Measurements from ENCODE around the gene ANGEL1.

The ANGEL1 gene

DNA sequence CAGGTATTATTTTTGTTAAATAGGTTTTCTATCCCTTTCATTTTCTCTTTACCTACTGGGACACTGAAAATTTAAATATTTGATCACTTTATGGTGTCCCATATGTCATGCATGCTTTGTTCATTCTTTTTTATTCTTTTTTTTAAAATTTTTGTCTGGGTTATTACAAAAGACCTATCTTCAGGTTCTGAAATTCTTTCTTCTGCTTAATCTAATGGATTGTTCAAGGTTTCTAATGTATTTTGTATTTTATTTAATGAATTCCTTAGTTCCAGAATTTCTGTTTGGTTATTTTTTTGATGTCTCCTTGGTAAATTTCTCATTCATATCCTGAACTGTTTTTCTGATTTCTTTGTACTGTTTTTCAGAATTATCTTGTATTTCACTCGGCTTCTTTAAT, 71.6 kb downstream of the ANGEL1 start:
- TF ChIP-seq TCF4 (CRISPR knock-in tag; IDR thresholded peaks at IDR 0.05; ENCODE audit: borderline replicate concordance) (no peak), ZFP30 (CRISPR knock-in tag; IDR thresholded peaks at IDR 0.05) (peak; percentile 60; the same call in 1 of the 2 replicates), ZNF565 (CRISPR knock-in tag; conservative IDR thresholded peaks at IDR 0.05; ENCODE audit: low read depth) (no peak), TOX (CRISPR knock-in tag; IDR thresholded peaks at IDR 0.05; ENCODE audit: borderline replicate concordance) (no peak), GLIS3 (CRISPR knock-in tag; IDR thresholded peaks at IDR 0.05) (no peak), ZNF8 (CRISPR knock-in tag; IDR thresholded peaks at IDR 0.05) (no peak)
- ATAC-seq = no peak

Measured in SK-N-SH treated with all-trans-retinoic acid at 6 μM for 48 hours (cell line).